IPS-NIHi11 (cell line): ENCODE data around the gene KIF1A.

Source experiments
- DNase-seq: peaks from one replicate; pipeline ENCODE4 v3.0.0; 2012; ENCODE audit warnings: mixed read lengths, low spot score

The KIF1A gene

GRCh38 chr2:240767341-240767740, 52.7 kb downstream of the KIF1A start:
- DNase-seq, result no peak

DNA sequence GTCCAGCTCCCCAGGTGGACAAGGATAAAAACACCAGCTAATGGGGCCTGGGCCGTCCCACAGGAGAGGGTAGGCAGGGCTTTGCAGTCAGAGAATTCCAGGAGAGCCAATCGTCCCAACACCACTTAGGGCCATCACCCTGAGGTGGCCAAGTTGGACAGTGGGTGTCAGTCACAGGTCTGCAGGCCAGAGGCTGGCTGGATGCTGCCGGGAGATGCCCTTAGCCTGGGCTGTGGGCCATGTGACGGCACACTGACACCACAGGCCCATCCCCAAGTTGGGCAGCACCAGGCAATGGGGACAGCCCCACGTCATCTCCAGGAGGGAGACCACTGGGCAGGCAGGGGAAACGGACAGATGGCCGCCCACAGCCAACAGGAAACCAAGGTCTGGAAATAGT, 53.9 kb downstream of the KIF1A start:
- no peak for DNase-seq

- DNase-seq, result no peak
Observed at GRCh38 chr2:240765007-240765406, 55.0 kb downstream of the KIF1A start.

DNA sequence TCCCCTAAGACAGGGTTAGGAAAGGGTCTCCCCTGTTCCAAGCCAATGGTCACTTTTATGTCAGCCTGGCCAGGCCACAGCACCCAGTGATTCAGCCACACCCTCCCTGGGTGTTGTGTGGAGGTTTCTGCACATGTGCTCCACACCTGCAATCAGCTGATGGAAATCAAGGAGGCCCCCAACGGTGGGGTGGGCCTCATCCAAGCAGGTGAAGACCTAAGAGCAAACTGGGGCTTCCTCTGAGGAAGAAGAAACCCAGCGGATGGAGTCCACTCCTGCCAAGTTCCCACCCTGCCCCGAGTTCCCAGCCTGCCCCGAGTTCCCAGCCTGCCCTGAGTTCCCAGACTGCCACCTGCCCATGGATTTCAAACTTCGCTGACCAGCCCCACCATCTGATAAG, 55.4 kb downstream of the KIF1A start:
- DNase-seq, result no peak

DNA sequence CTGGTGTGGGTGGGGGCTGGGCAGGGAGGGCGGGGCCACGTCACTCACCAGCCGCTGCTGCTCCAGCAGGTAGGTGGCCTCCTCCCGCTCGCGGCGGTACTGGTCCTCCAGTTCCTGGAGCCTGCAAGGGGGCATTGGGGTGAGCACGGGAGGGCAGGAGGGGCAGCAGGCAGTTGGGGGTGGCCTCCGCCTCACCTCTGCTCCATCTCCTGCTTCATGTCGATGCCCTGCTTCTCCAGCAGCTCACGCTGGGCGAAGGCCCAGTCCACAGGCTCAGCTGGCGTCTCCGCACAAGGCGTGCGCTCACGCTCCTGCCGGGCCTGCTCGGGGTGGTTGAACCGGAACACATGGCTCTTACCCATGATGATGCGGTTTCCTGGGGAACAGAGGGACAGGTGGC, 57.0 kb downstream of the KIF1A start:
- no peak for DNase-seq

GRCh38 chr2:240762249-240762648, 57.8 kb downstream of the KIF1A start:
- no peak for DNase-seq

DNA sequence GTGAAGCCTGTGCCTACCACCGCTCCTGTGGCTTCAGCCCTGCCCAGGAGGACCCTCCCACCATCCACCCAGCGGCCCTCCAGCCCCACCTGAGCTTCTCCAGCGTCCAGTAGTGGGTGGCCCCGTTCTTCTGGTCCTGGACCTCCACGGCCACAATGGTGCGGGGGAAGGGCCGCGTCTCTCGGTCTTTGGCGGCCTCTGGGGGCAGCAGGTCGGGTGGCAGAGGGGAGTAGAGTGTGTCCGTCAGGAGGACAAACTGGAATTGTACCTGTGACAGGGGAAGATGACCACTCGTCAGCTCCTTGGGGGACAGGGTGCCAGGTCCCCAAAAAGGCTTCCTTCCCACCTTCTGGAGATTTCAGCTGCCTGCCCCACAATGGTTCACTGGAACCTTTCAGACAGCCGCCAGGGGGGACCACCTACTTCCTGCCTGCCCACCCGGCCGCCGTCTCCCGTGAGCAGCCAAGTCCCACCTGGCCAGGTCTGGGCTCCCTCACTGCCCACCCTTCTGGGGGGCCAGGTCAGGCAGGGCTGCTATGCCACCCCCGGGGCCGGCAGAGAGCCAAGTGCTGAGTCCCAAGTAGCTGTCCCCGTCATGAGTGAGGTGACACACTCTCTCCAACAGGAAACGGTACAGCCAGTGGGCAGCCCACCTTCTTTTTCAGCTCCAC, 59.3 kb downstream of the KIF1A start:
- no peak for DNase-seq

- no peak for DNase-seq
Observed at GRCh38 chr2:240760121-240760520, 59.9 kb downstream of the KIF1A start.

DNA sequence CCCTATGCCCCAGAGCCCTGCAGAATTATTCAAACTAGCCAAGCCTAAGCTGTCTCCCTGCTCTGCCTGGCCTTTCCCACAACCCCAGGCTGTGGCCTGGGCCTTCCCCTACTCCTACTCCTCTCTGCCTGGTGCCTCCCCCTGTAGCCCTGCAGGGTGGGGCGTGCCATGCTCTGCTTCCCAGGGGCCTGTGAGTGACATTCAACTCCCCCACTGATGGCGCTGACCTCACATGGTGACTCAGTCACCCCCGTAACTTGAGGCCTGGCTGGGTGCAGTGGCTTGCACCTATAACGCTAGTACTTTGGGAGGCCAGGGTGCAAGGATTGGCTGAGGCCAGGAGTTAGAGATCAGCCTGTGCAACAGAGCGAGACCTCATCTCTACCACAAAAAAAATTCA, 60.6 kb downstream of the KIF1A start:
- DNase-seq, result no peak

DNA sequence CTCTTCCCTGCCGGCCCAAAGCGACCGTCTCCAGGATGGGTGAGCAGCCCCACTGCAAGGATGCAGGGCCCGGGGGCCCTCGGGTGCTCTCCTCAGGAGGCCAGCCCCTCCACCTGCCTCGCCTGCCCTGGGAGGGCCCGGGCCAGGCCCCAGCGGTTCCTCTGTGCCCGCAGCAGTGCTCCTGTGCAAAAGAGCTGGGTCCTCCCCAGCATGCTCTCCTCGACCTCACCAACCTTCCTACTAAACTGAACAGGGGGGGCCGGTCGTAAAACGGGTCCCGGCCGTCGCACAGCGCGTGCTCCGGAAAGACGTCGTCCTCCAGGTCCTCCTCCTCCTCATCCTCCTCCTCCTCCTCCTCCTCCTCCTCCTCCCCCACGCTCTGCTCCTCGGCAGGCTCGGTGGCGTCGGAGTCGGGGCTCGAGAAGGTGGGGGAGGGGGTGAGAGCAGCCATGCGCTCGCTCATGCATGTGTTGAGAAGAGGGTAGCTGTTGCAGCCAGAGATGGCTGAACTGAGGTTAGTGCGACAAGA, 62.9 kb downstream of the KIF1A start:
- DNase-seq, result peak; percentile 27

DNA sequence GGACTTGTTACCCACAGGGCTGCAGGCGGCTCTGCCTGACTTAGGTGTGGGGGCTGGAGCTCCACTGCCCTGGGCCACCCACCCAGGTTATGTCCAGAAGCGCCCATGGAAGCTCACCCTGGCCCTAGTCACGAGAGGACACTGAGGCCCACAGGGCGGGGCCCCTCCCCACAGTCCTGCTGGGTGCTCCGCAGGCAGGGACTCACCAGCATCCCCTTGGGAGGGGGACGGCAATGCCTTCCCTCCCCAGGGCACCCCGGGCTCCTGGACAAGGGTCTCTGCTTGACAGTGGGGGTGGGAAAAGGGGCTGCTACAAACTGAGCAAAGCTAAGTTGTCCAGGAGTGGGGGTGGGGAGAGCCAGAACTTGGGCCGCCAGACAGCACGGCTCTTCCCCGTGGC, 67.8 kb downstream of the KIF1A start:
- DNase-seq, result no peak

- DNase-seq, result no peak
Observed at GRCh38 chr2:240750409-240750808, 69.6 kb downstream of the KIF1A start.

DNA sequence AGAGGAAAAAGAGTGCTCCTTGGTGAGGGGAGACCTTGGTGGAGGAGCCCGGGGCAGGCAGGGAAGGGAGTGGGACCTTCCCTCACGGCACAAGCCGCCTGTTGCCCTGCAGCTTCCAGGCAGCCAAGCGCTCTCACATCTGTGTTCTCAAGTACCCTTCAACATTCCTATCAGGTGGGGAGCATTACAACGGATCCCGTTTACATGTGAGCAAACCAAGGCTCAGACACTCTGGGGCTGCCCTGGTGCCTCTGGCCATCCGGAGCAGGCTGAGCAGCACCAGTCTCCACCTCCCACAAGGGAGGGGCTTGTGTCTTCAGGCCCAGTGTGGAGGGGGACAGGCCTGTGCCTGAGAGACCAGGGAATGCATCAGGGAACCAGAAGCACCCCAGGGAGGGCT, 70.5 kb downstream of the KIF1A start:
- no peak for DNase-seq

DNA sequence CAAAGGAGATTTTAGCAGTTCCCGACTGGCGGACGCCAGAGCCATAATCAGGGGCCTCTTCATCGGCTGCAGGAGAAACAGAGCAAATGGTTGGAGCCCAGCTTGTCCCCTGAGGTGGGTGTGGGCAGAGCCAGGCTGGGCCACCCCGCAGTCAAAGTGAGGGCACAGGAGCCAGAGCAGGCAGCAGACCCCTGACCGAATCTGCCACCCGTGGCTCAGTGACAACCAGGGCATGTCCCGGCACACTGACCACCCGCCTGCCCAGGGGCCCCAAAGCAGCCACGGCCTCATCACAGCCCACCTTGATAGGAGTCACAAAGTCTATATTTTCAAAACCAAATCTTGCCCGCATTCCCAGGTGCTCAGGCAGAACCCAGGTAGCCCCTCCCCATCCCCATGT, 72.8 kb downstream of the KIF1A start:
- DNase-seq, result no peak

DNA sequence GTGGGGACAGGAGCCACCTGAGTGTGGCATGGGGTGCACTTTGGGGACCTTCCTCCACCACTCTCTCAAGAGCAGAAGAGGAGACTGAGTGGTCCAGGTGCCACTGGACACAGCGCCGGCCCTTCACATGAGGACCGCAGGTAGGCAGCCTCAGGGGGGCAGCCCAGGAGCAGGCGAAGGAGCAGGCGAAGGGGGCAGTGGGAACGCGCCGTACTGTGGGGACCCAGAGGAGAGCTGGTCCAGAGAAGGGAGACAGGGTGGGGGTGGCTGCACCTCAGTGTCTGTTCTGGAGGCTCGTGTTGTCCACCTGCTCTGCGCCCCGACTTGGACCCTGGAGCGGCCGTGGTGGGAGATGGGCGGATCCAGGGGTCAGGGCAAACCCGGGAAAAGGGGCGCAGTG, 73.3 kb downstream of the KIF1A start:
- DNase-seq, result no peak

DNA sequence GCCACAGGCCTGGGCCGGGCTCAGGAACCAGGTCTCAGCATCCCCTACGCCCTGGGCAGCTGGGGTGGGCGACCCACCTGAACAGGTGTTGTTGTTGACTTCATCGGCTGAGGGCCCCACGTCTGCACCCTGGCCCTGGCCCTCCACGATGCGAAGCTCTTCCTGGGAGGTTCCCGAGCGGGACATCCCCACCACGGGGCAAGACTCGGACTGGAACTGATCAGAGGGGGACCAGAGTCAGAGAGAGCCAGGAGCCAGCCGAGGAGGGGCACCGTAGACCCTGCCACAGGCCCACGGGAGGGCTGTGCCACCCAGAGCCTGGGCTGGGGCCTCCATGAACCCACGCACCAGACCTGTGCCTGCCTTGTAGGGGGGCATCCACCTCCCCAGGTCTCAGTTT, 74.1 kb downstream of the KIF1A start:
- no peak for DNase-seq

- DNase-seq, result no peak
Observed at GRCh38 chr2:240745456-240745855, 74.6 kb downstream of the KIF1A start.

DNA sequence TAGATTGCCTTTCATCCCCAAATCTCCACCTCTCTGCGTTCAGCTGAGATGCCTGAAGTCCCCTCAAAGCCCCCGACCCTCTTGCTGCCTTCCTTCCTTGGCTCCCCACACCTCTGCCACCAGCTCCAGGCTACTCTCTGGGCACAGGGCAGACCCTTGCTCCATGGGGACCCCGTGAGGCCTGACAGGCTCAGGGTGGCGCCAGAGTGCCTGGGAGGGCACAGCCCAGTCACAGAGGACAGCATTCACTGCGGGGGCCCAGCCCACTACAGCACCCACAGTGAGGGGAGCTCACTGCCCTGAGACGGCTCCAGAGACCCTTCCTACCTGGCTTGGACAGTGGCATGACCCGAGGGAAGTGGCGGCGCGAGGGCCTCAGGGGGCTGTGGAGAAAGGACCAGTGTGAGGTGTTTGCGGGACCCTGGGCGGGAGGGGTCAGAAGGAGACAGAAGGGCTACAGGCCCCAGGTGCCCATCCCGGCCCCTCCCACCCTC, 77.4 kb downstream of the KIF1A start:
- peak; percentile 53 for DNase-seq

DNA sequence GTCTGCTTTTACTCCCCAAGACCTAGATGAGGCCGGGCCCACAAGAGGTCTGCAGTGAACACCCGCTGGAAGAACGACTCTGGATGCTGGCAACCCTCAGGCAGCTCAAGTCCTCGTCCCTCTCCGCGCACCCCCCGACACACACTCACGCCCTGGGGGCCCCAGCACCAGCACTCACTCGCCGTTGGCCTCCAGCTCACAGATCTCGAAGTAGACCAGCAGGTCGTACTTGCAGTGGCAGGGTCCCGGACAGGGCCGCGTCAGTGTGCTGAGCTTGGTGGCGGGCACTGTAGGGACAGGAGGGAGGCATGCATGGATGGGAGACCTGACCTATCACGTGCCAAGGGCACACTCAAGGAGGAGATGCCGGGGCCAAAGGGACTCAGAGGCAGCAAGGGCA, 78.9 kb downstream of the KIF1A start:
- DNase-seq, result no peak

- no peak for DNase-seq
Observed at GRCh38 chr2:240739797-240740196, 80.2 kb downstream of the KIF1A start.

DNA sequence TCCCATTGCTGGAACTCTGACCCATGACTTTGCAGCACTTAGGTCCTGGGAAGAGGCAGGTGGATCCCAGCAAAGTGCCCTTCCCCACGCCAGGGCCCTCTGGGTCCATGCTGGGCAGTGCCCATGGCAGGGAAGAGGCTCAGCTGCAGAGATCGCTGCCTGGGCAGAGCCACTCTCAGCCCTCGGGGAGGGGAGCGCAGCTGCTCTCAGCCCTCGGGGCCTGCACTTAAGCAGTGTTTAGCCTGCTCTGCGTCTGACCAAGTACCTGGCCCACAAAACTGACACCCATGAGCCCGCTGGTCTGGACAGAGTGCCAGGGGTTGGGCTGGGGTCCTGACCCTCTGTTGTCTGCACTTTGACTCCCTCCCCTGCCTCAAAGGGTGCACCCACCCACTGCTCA, 82.1 kb downstream of the KIF1A start:
- DNase-seq, result no peak

DNA sequence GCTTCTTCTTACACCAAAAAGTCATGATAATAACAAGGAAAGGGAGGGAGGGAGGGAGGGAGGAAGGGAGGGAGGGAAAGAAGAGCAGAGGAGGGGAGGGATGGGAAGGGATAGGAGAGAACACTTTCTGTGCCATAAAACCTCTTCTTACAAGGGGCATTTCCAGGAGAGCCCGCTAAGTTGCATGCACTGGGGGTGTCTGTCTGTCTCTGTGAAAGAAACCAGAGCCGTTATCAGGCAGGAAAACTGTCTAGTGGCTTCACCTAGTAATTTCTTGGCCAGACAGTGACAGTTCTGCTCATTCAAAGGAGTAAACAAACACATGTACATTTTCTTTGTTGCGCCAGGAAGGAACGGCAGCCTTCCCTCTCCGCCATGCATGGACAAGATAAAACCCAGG, 82.5 kb downstream of the KIF1A start:
- DNase-seq, result no peak

GRCh38 chr2:240736281-240737250, 83.5 kb downstream of the KIF1A start:
- DNase-seq, result no peak
